CD14-positive monocyte (primary cell): ENCODE data around the gene SH3BP4. TPM values are rescaled to one million over a fixed set of nuclear protein-coding genes. Genes with fewer than 3 reads are reported as not detected.

Source experiments
- DNase-seq, 3 donors: peaks; one replicate each; pipeline ENCODE4 v3.0.0-alpha.2; 2011 to 2022
- H2AFZ ChIP-seq: 2 replicates; pipeline ENCODE4 v1.6.0; 2012; ENCODE audit warnings: mild to moderate bottlenecking, low read depth, low read length, inconsistent platforms; ENCODE audit not compliant: insufficient read depth, poor library complexity, severe bottlenecking
- H3K27ac ChIP-seq, 2 donors: 1 replicate in 1 of 2; 2 replicates in 1 of 2; pipeline ENCODE4 v1.5.1; 2012 to 2013; ENCODE audit warnings: low read length in 2 of 2, control low read depth in 1 of 2, inconsistent platforms in 1 of 2, low read depth in 1 of 2, mild to moderate bottlenecking in 1 of 2
- H3K27me3 ChIP-seq, 2 donors: one replicate each; pipeline versions ENCODE4 v1.6.0 to v1.6.1; 2011 to 2013; ENCODE audit warnings: low read length in 2 of 2; ENCODE audit not compliant: control insufficient read depth in 2 of 2, insufficient read depth in 2 of 2
- H3K36me3 ChIP-seq, 2 donors: replicated peaks in 1 of 2; 1 replicate in 1 of 2; 2 replicates in 1 of 2; pipeline versions ENCODE4 v1.5.1 to v1.6.1; 2012 to 2013; ENCODE audit warnings: low read length in 2 of 2, control low read depth in 1 of 2, inconsistent platforms in 1 of 2, mild to moderate bottlenecking in 1 of 2; ENCODE audit not compliant: insufficient read depth in 2 of 2, control insufficient read depth in 1 of 2
- H3K4me1 ChIP-seq, 2 donors: 1 replicate in 1 of 2; 2 replicates in 1 of 2; pipeline versions ENCODE4 v1.5.1 to v1.6.1; 2012 to 2013; ENCODE audit warnings: low read length in 2 of 2, control low read depth in 1 of 2, inconsistent platforms in 1 of 2, mild to moderate bottlenecking in 1 of 2, moderate library complexity in 1 of 2; ENCODE audit not compliant: insufficient read depth in 2 of 2, control insufficient read depth in 1 of 2
- H3K4me2 ChIP-seq: replicated peaks from 2 replicates; pipeline ENCODE3; 2012; ENCODE audit warnings: low read length, moderate library complexity, mild to moderate bottlenecking; ENCODE audit not compliant: poor library complexity, severe bottlenecking; ENCODE audit errors: extremely low read depth
- H3K4me3 ChIP-seq, 3 experiments: fragments of 200-600 bp in 1 of 3; sonication (generic) in 1 of 3; replicated peaks in 1 of 3; 1 replicate in 2 of 3; 2 replicates in 1 of 3; pipeline ENCODE4 v1.5.1; 2011 to 2013; ENCODE audit warnings: low read length in 3 of 3, mild to moderate bottlenecking in 3 of 3, control low read depth in 2 of 3, low read depth in 2 of 3, inconsistent platforms in 1 of 3, moderate library complexity in 1 of 3
- H3K79me2 ChIP-seq: 2 replicates; pipeline ENCODE4 v1.6.0; 2012; ENCODE audit warnings: mild to moderate bottlenecking, control low read depth, inconsistent platforms, low read length, moderate library complexity; ENCODE audit not compliant: insufficient read depth
- H3K9ac ChIP-seq: 2 replicates; pipeline ENCODE4 v1.6.0; 2017; ENCODE audit warnings: low read length, mild to moderate bottlenecking; ENCODE audit not compliant: insufficient read depth, poor library complexity, severe bottlenecking
- H3K9me3 ChIP-seq, 2 donors: replicated peaks in 1 of 2; 1 replicate in 1 of 2; 2 replicates in 1 of 2; pipeline versions ENCODE4 v1.5.1 to v1.6.1; 2012 to 2013; ENCODE audit warnings: low read length in 2 of 2, control low read depth in 1 of 2; ENCODE audit not compliant: control insufficient read depth in 1 of 2, insufficient read depth in 1 of 2
- H4K20me1 ChIP-seq: 2 replicates; pipeline ENCODE4 v1.6.0; 2012; ENCODE audit warnings: mild to moderate bottlenecking, low read length, control low read depth, moderate library complexity; ENCODE audit not compliant: insufficient read depth
- H3K27ac Mint-ChIP-seq, 7 donors: one replicate each; pipeline ENCODE4 v1.8.0; 2020; ENCODE audit warnings: mild to moderate bottlenecking in 7 of 7, mixed read lengths in 7 of 7, moderate library complexity in 6 of 7, inconsistent platforms in 2 of 7
- H3K27me3 Mint-ChIP-seq, 3 donors: one replicate each; pipeline ENCODE4 v1.8.0; 2021 to 2022; ENCODE audit warnings: low read depth in 3 of 3, mild to moderate bottlenecking in 3 of 3, mixed read lengths in 3 of 3, moderate library complexity in 3 of 3, inconsistent platforms in 1 of 3
- H3K36me3 Mint-ChIP-seq, 2 donors: one replicate each; pipeline ENCODE4 v1.8.0; 2020; ENCODE audit warnings: mixed read lengths in 2 of 2, inconsistent platforms in 1 of 2, mild to moderate bottlenecking in 1 of 2
- H3K4me1 Mint-ChIP-seq: one replicate; pipeline ENCODE4 v1.8.0; 2020; ENCODE audit warnings: mild to moderate bottlenecking, mixed read lengths
- H3K4me3 Mint-ChIP-seq, 2 donors: one replicate each; pipeline ENCODE4 v1.8.0; 2020; ENCODE audit warnings: mild to moderate bottlenecking in 2 of 2, mixed read lengths in 2 of 2, moderate library complexity in 1 of 2
- H3K9me3 Mint-ChIP-seq, 7 donors: one replicate each; pipeline ENCODE4 v1.8.0; 2020 to 2022; ENCODE audit warnings: mixed read lengths in 7 of 7, mild to moderate bottlenecking in 6 of 7, moderate library complexity in 6 of 7, inconsistent platforms in 2 of 7
- CTCF ChIP-seq: fragments of 200-600 bp; IDR thresholded peaks from one replicate; pipeline ENCODE4 v1.8.0; 2022; ENCODE audit warnings: antibody characterized with exemption, mild to moderate bottlenecking
- WGBS: methylation state at CpG from one replicate; pipeline ENCODE4 v1.1.5; 2013; ENCODE audit warnings: missing lambda C conversion rate; ENCODE audit not compliant: insufficient coverage; 5-methylcytosine and 5-hydroxymethylcytosine counted together
- intact Hi-C, 2 donors: fragments of 100-400 bp; cut with micrococcal nuclease; formaldehyde crosslinking; loops; one replicate each; pipeline versions ENCODE4 v1.15.0 to v1.15.1; 2023
- polyA plus RNA-seq, 3 donors: library from polyadenylated mRNA; depleted of rRNA in 1 of 3; unstranded in 2 of 3; stranded (reverse) in 1 of 3; fragments of 300-500 nt in 2 of 3; fragments of >200 nt in 1 of 3; fragmentation: Illumina TruSeq in 2 of 3; gene quantifications; 1 replicate in 2 of 3; 2 replicates in 1 of 3; pipeline ENCODE4 v1.2.3, GENCODE V29; 2012 to 2021

The SH3BP4 gene
- polyA plus RNA-seq, 3 donors = 0.66 to 1.6 (median 1.3) TPM

GRCh38 chr2:235080101-235080500 lies 128.3 kb downstream of the SH3BP4 start:
- no peak for DNase-seq
- Histone ChIP-seq H3K27ac (no peak overlapping the region), H3K4me3 (no peak overlapping the region), H3K79me2 (no peaks in the 10 kb centered on the region), H2AFZ (no peak overlapping the region), H3K4me2 (no peak overlapping the region), H3K9me3 (peaks cover 0 to 7% of the 10 kb centered on the region in 2 donors), H3K36me3 (no peaks in the 10 kb centered on the region), H3K9ac (no peak overlapping the region), H4K20me1 (no peaks in the 10 kb centered on the region), H3K27me3 (no peaks in the 10 kb centered on the region), H3K4me1 (no peaks in the 10 kb centered on the region)
- H3K27me3 Mint-ChIP-seq = peaks cover 0 to 10% (median 3%) of the 10 kb centered on the region in 3 donors
- H3K36me3 Mint-ChIP-seq = no peaks in the 10 kb centered on the region
- no peak for TF ChIP-seq CTCF
- intact Hi-C loops = no loop called here
- WGBS = no CpG with 5 or more reads among the region's 2 CpGs
- no peak overlapping the region for H3K27ac Mint-ChIP-seq
- H3K4me1 Mint-ChIP-seq = no peaks in the 10 kb centered on the region
- H3K4me3 Mint-ChIP-seq = no peak overlapping the region
- peaks cover 0 to 11% (median 4%) of the 10 kb centered on the region in 7 donors for H3K9me3 Mint-ChIP-seq

DNA sequence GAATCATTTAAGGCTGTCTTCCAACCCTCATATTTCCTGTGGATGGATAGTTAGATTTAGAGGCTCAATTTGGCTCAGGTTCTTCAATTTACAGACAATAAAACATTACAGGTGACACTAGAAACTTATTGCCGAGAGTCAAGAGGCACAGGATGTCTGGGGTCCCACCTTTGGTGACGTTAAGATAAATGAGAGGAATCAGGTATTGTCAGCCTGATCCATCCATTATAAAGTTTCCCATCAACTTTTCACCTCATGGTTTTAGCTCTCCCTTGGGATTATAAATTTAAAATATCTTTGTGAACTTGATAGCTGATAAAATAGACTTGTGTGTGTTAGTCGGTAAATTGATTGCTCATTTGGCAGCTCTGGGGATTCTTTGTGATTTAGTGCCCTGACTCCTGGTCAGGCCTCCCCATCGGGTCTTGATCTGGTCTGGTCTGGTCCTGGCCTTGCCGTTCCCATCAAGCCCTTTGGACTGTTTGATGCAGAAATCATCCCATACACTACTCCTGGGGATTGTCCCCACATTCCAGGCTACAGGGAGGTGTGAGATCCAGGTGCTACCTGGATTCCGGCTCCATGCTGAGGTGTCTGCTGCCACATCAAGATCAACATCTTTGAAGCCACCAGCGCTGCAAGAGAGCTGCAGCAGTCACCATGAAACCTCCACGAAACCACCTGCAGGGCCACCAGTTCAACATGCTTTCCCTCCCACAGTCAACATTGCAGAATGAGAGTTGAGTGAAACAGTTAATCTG lies 130.9 kb downstream of the SH3BP4 start:
- no peaks in the 10 kb centered on the region for H4K20me1 ChIP-seq
- Mint-ChIP-seq H3K4me1 (no peaks in the 10 kb centered on the region), H3K36me3 (no peaks in the 10 kb centered on the region), H3K9me3 (peaks cover 3 to 12% (median 7%) of the 10 kb centered on the region in 7 donors), H3K4me3 (no peak overlapping the region), H3K27me3 (peaks cover 1 to 11% (median 4%) of the 10 kb centered on the region in 3 donors), H3K27ac (no peak overlapping the region)
- H3K9me3 ChIP-seq = peaks cover 0 to 7% of the 10 kb centered on the region in 2 donors
- H2AFZ ChIP-seq = no peak overlapping the region
- intact Hi-C loops = no loop called here
- H3K4me1 ChIP-seq = no peaks in the 10 kb centered on the region
- DNase-seq = no peak
- H3K79me2 ChIP-seq = no peaks in the 10 kb centered on the region
- no peaks in the 10 kb centered on the region for H3K27me3 ChIP-seq
- no peak overlapping the region for H3K4me2 ChIP-seq
- H3K9ac ChIP-seq = no peak overlapping the region
- H3K4me3 ChIP-seq = no peak overlapping the region
- H3K36me3 ChIP-seq = no peaks in the 10 kb centered on the region
- no peak for TF ChIP-seq CTCF
- 90% methylated on average over 2 of the region's 8 CpGs for WGBS
- H3K27ac ChIP-seq = no peak overlapping the region
